Caco-2 (cell line): ENCODE measurements around the gene RRAGC. TPM values are rescaled to one million over a fixed set of nuclear protein-coding genes. Genes with fewer than 3 reads are reported as not detected.

Experiments used
- BruUV-seq: library from RNA; stranded (reverse); fragments of 400-500 nt; replicated peaks from 2 replicates; lab custom pipeline; 2021; lab: Mats Ljungman, UMichigan
- CTCF ChIA-PET: fragments of 300-600 bp; sonication (Branson Sonifier 250); formaldehyde crosslinking; loops from one replicate; lab custom pipeline; 2022; ENCODE audit warnings: antibody characterized with exemption; lab: Charles Lee
- POLR2A ChIA-PET: fragments of 300-600 bp; sonication (Branson Sonifier 250); formaldehyde crosslinking; loops from one replicate; lab custom pipeline; 2022; ENCODE audit warnings: antibody characterized with exemption; lab: Charles Lee
- DNase-seq, 2 experiments: peaks; one replicate each; pipeline versions ENCODE4 v3.0.0 to v3.0.0-alpha.2; 2020 to 2022
- H3K27me3 ChIP-seq: replicated peaks from 2 replicates; pipeline ENCODE4 v1.6.0; 2011; ENCODE audit warnings: low read length; ENCODE audit not compliant: control insufficient read depth, insufficient read depth
- H3K36me3 ChIP-seq: 2 replicates; pipeline ENCODE4 v1.5.1; 2011; ENCODE audit warnings: low read length; ENCODE audit not compliant: control insufficient read depth, insufficient read depth
- H3K4me1 ChIP-seq: fragments of 250-450 bp; sonication (Bioruptor Pico); 2 replicates; pipeline ENCODE4 v1.5.1; 2020; ENCODE audit warnings: mild to moderate bottlenecking
- H3K4me3 ChIP-seq: 2 replicates; pipeline ENCODE4 v1.5.1; 2011; ENCODE audit warnings: low read depth, mild to moderate bottlenecking, control low read depth, low read length
- H3K9me3 ChIP-seq: fragments of 250-450 bp; sonication (Bioruptor Pico); 2 replicates; pipeline ENCODE4 v1.5.1; 2020; ENCODE audit warnings: mild to moderate bottlenecking, moderate library complexity
- H3K27ac Mint-ChIP-seq: one replicate; pipeline ENCODE4 v1.8.0; 2022; ENCODE audit warnings: mixed read lengths; ENCODE audit not compliant: unreplicated experiment
- H3K27me3 Mint-ChIP-seq: one replicate; pipeline ENCODE4 v1.8.0; 2022; ENCODE audit warnings: mixed read lengths; ENCODE audit not compliant: insufficient read depth, unreplicated experiment
- H3K36me3 Mint-ChIP-seq: one replicate; pipeline ENCODE4 v1.8.0; 2022; ENCODE audit warnings: mild to moderate bottlenecking, mixed read lengths; ENCODE audit not compliant: insufficient read depth, unreplicated experiment
- H3K4me1 Mint-ChIP-seq: one replicate; pipeline ENCODE4 v1.8.0; 2022; ENCODE audit warnings: low read depth, mixed read lengths; ENCODE audit not compliant: unreplicated experiment
- H3K4me3 Mint-ChIP-seq: one replicate; pipeline ENCODE4 v1.8.0; 2022; ENCODE audit warnings: mild to moderate bottlenecking, moderate library complexity, mixed read lengths; ENCODE audit not compliant: unreplicated experiment
- H3K9me3 Mint-ChIP-seq: one replicate; pipeline ENCODE4 v1.8.0; 2022; ENCODE audit warnings: mixed read lengths; ENCODE audit not compliant: unreplicated experiment
- CTCF ChIP-seq, 2 experiments: fragments of 200-600 bp in 1 of 2; IDR thresholded peaks; 1 replicate in 1 of 2; 2 replicates in 1 of 2; pipeline versions ENCODE4 v1.5.1 to v1.8.0; 2011 to 2022; ENCODE audit warnings: antibody characterized with exemption in 1 of 2, control low read depth in 1 of 2, inconsistent platforms in 1 of 2, low read depth in 1 of 2, low read length in 1 of 2, mild to moderate bottlenecking in 1 of 2, moderate library complexity in 1 of 2; ENCODE audit not compliant: insufficient read depth in 1 of 2, severe bottlenecking in 1 of 2, unreplicated experiment in 1 of 2
- intact Hi-C: fragments of 100-400 bp; cut with micrococcal nuclease; formaldehyde crosslinking; loops from one replicate; pipeline ENCODE4 v1.10.0; 2022; ENCODE audit not compliant: unreplicated experiment
- total RNA-seq: library from RNA; stranded (reverse); gene quantifications from 2 replicates; pipeline ENCODE4 v1.2.3, GENCODE V29; 2022

The RRAGC gene
- total RNA-seq, 1 experiment from 2014 or later: 16.0 TPM

GRCh38 chr1:38827318-38827717 is 32.3 kb downstream of the RRAGC start:
- Histone ChIP-seq H3K36me3 (no peaks in the 10 kb centered on the region), H3K9me3 (no peaks in the 10 kb centered on the region), H3K27me3 (no peaks in the 10 kb centered on the region; the same call in 1 of the 2 replicates), H3K4me1 (no peaks in the 10 kb centered on the region), H3K4me3 (no peak overlapping the region)
- CTCF ChIA-PET: no interaction called here
- no peak overlapping the region for H3K27ac Mint-ChIP-seq
- no TSS peak for BruUV-seq
- DNase-seq: no peak
- H3K4me1 Mint-ChIP-seq: no peaks in the 10 kb centered on the region
- TF ChIP-seq CTCF (IDR thresholded peaks at IDR 0.05; ENCODE audit: insufficient read depth in 1 of 2, low read depth in 1 of 2, low read length in 1 of 2, severe bottlenecking in 1 of 2, unreplicated experiment in 1 of 2): no peak
- peaks cover 17% of the 10 kb centered on the region for H3K27me3 Mint-ChIP-seq
- no peak overlapping the region for H3K4me3 Mint-ChIP-seq
- POLR2A ChIA-PET: no interaction called here
- intact Hi-C loops: no loop called here
- no peaks in the 10 kb centered on the region for H3K9me3 Mint-ChIP-seq
- H3K36me3 Mint-ChIP-seq: no peaks in the 10 kb centered on the region

GRCh38 chr1:38826886-38827285 is 32.7 kb downstream of the RRAGC start:
- no peaks in the 10 kb centered on the region; the same call in 1 of the 2 replicates for H3K27me3 ChIP-seq
- DNase-seq: no peak
- BruUV-seq: no TSS peak
- ChIA-PET POLR2A (no interaction called here), CTCF (no interaction called here)
- Mint-ChIP-seq H3K9me3 (no peaks in the 10 kb centered on the region), H3K27me3 (peaks cover 17% of the 10 kb centered on the region), H3K27ac (no peak overlapping the region), H3K4me3 (no peak overlapping the region), H3K4me1 (no peaks in the 10 kb centered on the region), H3K36me3 (no peaks in the 10 kb centered on the region)
- H3K36me3 ChIP-seq: no peaks in the 10 kb centered on the region
- intact Hi-C loops: no loop called here
- no peak overlapping the region for H3K4me3 ChIP-seq
- no peaks in the 10 kb centered on the region for H3K9me3 ChIP-seq
- H3K4me1 ChIP-seq: no peaks in the 10 kb centered on the region
- TF ChIP-seq CTCF (IDR thresholded peaks at IDR 0.05; ENCODE audit: insufficient read depth in 1 of 2, low read depth in 1 of 2, low read length in 1 of 2, severe bottlenecking in 1 of 2, unreplicated experiment in 1 of 2): no peak

DNA sequence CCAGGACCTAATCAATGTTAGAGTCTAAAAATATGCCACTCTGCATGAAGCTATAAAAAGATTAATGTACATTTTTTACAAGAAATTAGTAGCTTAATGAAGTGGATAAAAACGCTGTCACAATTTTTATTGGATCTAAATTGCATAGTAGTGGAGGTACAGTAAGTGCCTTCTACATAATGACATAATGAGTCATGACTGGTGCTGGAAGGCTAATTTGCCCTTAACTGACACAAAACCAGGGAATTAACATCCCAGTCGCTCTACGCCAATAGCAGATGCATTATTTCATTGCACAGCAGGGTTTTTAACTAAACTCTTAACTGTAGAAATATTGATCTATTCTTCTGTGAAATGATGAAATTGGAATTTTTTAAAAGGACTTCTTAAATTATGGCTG is 33.3 kb downstream of the RRAGC start:
- H3K27me3 ChIP-seq: no peaks in the 10 kb centered on the region; the same call in 1 of the 2 replicates
- POLR2A ChIA-PET: no interaction called here
- H3K4me3 Mint-ChIP-seq: no peak overlapping the region

More for the DNA sequence above, 33.3 kb downstream of the RRAGC start:
- intact Hi-C loops: no loop called here
- H3K4me1 Mint-ChIP-seq: no peaks in the 10 kb centered on the region
- H3K27ac Mint-ChIP-seq: no peak overlapping the region
- no peak for TF ChIP-seq CTCF (IDR thresholded peaks at IDR 0.05; ENCODE audit: insufficient read depth in 1 of 2, low read depth in 1 of 2, low read length in 1 of 2, severe bottlenecking in 1 of 2, unreplicated experiment in 1 of 2)
- H3K9me3 ChIP-seq: no peaks in the 10 kb centered on the region
- CTCF ChIA-PET: no interaction called here
- no peaks in the 10 kb centered on the region for H3K9me3 Mint-ChIP-seq
- peaks cover 17% of the 10 kb centered on the region for H3K27me3 Mint-ChIP-seq
- H3K4me1 ChIP-seq: no peaks in the 10 kb centered on the region
- no peak for DNase-seq
- H3K36me3 Mint-ChIP-seq: no peaks in the 10 kb centered on the region
- no peak overlapping the region for H3K4me3 ChIP-seq
- no peaks in the 10 kb centered on the region for H3K36me3 ChIP-seq
- no TSS peak for BruUV-seq
